HG03064 (cell line): ENCODE data around the gene MAP7.
"Not testable (repeated sequence)": the region's sequence is repeated elsewhere in the genome, so short reads cannot be mapped to it uniquely, and the experiment has no call there.

ENCODE experiments used
- ATAC-seq: cut with Tn5 transposase; IDR thresholded peaks from one replicate; pipeline ENCODE4 v1.9.1; 2021; ENCODE audit warnings: low read depth; ENCODE audit not compliant: unreplicated experiment

MAP7 gene

DNA sequence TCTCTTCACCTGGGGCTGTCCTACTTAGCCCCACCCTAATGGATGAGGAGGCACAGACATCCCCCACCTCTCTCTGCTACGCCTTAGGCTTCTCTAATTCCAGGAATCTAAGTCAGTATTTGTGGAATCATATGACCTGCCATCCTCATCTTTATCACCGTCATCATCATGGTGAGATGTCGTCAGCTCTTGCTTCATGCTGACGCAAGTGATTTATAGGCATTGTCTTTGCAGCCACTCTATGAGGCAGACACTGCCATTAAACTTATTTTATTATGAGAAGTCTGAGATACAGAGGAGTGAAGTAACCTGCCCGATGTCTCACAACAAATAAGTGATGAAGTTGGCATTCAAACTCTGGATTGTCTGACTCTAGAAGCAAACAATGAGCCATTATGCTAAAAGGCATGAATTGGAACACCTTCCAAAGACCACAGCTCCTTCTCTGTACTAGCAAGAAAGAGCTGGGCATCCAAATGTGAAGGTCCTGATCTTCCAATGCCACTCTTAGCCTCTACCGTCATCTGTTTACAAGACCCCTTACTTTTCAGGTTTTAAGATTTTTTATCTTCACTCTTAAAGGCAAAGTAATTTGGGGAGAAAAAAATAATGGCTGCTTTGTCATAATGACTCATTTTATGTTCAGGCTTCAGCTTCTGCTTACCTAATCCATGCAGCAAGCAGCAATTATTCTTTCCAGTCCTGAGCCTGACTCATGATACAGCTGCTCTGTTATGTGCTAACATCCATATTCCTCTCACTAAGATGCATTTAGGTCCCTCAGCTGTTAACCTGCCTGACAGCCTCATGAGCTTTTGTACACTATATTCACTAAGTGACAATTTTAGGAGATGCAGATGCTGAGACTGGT lies 146.9 kb downstream of the MAP7 start:
- no peak for ATAC-seq

DNA sequence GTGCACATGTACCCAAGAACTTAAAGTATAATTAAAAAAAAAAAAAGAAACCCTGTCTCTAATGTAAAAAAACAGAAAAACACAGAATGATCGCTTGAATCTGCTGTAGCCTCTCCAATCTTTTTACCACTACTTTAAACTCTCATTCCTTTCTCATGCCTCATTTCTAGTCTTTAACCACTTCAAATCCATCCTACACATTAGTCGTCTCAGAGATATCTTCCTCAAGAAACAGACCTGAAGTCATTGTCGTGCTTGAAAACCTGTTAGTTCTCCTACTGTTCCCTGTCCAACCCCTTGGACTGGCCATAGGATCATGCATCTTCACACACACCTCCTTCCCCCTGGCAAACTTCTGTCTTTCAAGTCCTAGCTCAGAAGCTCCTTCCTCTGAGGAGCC lies 148.5 kb downstream of the MAP7 start:
- ATAC-seq: no peak

DNA sequence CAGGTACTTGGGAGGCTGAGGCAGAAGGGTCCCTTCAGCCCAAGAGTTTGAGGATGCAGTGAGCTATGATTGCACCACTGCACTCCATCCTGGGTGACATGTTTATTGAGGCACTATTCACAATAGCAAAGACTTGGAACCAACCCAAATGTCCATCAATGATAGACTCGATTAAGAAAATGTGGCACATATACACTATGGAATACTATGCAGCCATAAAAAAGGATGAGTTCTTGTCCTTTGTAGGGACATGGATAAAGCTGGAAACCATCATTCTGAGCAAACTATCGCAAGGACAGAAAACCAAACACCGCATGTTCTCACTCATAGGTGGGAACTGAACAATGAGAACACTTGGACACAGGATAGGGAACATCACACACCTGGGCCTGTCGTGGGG lies 149.0 kb downstream of the MAP7 start:
- ATAC-seq: not testable (repeated sequence)

DNA sequence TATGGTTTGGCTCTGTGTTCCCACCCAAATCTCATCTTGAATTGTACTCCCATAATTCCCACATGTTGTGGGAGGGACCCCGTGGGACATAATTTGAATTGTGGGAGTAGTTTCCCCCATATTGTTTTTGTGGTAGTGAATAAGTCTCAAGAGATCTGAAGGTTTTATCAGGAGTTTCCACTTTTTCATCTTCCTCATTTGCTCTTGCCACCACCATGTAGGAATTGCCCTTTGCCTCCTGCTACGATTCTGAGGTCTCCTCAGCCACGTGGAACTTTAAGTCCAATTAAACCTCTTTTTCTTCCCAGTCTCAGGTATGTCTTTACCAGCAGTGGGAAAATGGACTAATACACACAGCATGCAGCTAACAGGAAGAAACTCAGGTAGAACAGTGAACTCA lies 151.8 kb downstream of the MAP7 start:
- ATAC-seq: no peak

DNA sequence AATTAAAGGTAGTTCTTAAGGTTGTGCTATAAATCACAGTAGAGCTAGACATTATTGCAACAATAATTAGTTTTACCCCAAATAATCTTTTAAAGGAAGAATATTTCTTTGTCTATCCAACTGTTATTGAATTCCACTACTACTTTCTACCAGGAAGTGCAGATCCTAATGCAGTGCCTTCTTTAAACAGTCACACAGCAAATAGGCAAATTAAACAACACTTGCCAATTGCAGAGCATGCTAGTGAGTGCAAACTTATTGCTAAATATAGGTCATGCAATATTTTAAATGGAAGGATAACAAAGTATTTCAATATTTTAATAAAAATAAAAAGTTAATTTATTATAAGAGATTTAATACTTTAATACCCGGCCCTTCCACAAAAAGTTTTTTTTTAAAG lies 153.3 kb downstream of the MAP7 start:
- no peak for ATAC-seq

DNA sequence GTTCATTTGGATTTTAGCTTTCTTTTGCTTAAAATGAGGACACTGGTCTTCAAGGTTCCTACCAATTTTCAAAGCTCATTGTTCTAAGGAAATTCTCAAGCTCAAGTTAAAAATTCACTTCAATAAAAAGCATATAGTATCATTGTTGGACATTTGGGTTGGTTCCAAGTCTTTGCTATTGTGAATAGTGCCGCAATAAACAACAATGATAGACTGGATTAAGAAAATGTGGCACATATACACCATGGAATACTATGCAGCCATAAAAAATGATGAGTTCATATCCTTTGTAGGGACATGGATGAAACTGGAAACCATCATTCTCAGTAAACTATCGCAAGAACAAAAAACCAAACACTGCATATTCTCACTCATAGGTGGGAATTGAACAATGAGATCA lies 159.3 kb downstream of the MAP7 start:
- not testable (repeated sequence) for ATAC-seq

DNA sequence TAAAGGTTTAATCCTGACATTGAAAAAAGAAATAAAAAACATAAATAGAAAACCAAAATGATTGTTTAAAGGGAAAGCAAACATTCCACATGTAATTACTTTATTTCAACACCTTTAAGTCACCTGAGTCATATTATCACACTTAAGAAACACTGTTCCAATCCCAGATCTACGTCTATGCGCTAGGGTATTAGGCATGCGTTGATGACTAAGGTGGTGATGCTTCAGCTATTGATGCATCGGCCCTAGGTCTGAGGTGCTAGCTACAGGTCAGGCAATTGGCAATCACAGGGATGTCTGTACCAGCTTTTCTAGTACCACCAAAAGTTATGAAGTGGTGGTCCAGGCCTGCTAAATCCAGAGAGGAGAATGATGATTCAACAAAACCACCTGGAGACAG lies 162.9 kb downstream of the MAP7 start:
- no peak for ATAC-seq

DNA sequence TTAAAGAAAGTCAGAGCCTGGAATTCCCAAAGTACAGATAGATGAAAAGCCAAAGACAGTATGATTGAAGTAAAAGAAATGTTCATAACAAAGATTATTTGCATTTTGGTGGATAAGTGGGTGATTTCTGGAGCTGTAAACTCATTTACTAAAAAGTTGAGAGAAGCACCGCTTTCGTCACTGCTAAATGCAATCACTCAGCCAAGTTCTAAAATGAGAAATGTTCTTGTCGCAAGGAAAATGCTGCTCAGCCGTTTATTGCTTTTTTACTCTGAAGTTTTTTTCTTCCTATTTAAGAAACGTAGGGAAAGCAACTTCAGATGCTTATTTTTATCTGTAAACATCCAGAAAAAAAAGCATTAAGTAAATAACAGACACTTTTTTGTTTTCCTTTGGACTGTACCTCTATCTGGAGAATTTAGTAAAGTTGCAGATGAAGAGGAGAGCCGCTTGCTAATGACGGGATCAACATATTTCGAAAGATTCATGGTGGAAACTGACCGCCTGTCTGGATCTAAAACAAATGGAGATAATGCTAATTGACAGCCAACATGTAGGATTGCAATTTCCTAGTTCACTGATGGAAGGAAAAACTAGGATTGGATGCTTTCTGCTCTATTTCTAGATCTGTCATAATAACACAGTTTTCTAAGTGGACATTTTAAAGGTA lies 166.8 kb downstream of the MAP7 start:
- ATAC-seq: no peak

DNA sequence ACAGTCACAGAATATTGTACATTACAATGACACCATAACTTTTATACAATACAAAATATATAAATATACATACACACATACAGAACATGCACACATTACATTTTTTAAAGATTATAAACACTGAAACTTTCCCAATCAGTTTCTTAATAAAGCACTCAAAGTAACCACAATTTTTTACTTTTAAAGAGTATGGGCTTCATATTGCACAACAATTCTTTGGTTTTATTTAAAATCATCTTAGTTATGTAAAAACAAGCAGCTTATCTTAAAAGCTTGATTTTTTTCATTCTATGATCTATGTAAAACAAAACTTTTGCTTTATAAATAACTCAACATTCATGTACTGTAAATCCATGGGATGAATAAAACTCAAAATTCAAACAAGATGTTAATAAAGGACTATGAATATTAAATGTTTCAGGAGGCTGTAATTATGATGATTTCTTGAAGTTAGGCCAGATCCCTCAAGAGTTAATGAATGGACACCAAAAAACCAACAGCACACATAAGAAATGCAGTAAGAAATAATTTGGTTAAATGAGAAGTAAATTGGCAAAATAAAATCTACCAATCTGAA lies 167.5 kb downstream of the MAP7 start:
- ATAC-seq: no peak

DNA sequence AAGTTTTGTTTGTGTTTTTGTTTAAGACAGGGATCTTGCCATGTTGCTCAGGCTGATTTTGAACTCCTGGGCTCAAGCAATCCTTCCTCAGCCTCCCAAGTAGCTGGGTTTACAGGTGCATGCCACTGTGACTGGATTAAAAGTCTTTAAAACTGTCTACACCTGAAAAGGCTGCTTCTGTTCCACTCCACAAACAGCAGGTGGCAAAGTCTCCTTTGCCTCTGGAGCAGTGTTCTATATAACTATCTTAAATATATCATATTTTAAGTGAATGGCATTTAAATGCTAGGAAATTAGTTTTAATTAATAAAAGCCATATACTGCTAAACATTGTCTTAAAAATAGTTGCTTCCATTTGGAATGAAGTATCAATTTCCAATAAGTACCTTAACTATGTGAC lies 171.3 kb downstream of the MAP7 start:
- no peak for ATAC-seq

DNA sequence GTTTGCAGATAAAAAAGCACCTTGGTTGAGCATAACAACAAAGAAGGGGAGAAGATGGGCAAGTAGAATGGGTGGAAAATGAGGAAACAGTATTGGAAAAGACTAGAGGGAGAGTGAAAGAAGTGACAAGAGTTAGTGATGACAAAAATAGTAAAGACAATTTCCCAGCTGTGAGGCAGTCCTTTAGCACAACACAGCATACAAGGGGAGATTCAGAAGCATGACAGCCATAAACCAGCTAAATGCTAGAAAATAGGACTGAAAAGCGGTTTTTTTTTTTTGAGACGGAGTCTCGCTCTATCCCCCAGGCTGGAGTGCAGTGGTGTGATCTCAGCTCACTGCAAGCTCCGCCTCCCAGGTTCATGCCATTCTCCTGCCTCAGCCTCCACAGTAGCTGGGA lies 174.4 kb downstream of the MAP7 start:
- not testable (repeated sequence) for ATAC-seq

DNA sequence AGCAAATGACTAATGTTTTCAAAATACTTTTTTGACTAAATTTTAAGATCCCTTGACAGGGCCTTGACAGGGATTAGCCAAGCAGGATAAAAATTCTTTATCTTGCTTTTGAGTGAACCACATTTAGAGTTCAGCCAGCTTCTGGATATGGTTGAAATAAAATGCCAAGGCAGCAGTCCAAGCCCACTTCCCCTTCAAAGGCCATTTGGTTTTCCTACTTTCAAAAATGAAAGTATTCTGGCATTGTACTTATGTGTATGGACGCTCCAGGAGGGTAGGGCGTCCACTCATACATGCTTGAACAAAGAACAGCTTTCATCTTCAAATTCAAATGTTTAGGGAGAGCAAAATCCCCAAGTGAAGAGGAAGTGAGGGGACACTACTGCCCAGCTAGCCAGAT lies 178.3 kb downstream of the MAP7 start:
- ATAC-seq: no peak

DNA sequence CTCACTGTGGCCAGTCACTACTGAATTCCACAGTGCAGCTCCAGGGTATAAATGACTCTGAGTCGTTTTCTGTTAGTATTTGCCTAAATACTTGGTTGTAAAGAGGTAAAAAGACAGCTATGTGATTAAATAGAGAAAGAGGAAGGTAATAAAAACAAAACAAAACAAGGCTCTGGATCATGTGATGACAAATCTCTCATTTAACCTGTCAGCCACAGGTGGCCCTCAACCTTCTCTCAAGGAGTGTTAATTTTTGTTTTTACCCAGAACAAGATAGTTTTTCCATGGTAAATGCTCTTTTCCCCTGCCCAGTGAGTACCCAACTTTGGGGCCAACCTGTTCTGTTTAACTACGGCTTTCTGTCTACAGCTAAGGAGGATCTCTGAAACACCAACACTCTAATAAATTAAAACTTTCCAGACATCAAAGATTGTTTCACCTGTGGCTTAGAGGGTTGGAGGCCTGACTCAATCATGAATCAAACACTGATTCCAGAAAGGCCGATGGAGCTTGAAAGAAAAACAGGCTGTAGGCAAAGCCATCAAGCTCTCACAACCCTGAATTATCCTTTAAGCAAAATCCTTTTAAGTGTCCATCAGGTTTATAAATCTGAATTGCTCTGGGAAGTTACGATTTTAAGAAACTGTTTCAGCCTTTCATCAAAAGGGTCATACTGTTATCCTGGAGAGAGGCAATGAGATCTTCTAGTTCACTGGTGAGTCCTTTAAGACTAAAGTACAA lies 179.1 kb downstream of the MAP7 start:
- no peak for ATAC-seq

DNA sequence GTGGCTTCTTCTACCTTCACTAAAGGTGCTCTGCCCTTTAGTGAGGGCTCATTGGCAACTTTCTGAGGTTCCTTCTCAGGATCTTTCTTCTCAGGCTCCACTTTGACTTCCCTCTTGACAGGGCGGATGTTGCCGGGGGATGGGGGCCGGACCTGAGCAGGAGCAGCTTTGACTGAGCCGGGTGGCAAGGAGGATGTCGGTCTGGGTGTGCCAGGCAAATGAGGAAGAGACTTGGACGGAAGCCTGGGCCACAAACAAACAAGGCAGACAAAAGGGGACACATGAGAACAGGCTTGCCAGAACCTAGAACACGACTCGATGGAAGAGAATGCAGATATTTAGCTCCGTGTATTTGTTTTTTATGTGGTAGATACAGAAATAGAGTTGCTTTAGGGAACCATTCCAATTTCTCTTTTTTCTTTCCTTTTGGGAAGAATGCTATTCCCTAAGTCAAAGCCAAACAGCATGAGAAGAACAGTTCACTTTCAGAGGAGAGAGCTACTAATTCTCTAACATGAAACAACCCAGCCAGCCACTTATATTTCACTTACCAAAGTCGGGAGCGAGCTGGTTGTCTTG lies 184.4 kb downstream of the MAP7 start:
- ATAC-seq: no peak

DNA sequence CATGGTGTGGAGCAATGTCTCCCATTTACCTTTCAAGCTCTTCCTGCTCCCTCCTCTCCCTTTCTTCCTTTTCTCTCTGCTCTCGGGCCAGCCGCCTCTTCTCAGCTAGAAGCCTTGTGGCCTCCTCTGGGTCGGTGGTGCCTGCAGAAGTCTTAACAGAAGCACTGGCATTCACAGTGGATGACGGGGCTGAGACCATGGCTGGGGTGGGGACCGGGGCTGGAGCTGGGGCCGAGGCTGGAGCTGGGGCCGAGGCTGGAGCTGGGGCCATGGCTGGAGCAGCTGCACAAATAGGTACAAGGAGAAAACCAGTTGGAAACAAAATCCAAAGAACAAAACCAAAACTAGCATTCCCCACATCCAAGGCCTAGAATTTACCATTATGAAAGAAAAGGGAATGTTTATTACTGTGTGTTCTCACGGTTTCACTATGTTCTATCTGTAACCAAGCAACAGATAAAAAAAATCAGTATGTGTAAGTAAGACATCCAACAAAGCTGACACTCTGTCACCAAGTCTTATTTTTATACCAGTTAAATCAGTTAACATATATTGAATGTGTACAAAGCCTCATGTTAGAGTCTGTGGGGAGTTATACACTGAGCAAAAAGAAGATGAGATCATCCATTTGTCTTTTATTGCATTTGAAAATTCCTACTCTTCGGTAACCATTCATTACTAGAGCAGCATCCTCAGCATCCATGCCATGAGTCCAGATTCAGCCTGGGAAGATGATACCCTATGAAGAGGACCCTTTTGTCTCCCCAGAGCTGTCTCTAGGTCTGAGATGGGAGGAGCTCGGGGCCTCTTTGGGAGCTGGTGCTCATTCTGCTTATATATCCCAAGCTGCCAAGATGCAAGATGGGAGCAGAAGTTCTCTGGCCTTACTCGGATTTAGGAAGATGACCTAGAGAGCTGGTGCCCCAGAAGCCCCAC lies 187.5 kb downstream of the MAP7 start:
- ATAC-seq: no peak

DNA sequence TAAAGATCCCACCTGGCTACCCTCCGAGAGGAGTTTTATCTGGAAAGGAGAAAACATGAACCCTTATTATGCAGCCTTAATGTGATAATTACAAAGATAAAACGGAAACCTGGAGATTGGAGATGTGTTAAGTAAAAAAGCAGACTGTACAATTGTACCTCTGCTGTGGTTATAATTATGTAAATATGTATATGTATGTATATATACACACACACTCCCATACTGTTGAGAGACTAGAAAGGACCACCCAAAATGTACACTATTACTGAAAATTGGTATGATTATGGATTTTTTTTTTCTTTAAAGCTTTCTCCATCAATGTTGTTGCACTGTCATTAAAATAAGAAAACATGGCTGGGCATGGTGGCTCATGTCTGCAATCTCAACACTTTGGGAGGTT lies 188.4 kb downstream of the MAP7 start:
- ATAC-seq: no peak

DNA sequence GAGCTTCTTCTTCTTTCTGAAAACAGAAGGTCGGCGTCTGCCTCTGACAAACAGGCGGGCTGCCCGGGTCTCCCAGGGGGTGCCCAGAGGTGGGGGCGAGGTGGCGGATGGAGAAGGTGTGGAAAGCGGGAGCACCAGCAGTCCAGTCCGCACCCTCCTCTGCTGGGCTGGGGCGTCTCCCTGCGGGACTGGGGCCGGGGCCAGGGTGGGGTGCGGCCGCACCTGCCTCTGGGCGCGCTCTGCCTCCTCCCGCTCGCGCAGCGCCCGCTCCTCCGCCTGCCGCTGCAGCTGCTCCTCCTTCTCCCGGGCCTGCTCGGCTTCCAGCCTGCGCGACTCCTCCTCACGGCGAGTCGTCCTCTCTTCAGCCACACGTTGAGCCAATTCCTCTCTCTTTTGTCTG lies 189.4 kb downstream of the MAP7 start:
- ATAC-seq: no peak

DNA sequence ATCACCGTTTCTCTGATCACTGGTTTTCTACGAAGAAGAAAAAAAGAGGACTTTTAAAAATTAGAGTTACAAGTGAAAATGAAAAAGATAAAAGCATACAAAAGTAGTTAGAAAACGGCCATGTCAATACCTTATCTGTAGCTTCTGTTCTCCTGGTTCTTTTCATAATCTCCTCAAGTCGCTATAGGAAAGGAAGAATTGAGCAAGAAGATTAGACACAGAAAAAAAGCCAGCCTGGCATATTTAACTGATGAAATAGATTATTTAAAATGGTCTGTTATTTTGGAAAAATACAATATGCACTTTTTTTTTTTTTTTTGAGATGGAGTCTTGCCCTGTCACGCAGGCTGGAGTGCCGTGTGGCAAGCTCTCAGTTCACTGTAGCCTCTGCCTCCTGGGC lies 190.4 kb downstream of the MAP7 start:
- no peak for ATAC-seq

DNA sequence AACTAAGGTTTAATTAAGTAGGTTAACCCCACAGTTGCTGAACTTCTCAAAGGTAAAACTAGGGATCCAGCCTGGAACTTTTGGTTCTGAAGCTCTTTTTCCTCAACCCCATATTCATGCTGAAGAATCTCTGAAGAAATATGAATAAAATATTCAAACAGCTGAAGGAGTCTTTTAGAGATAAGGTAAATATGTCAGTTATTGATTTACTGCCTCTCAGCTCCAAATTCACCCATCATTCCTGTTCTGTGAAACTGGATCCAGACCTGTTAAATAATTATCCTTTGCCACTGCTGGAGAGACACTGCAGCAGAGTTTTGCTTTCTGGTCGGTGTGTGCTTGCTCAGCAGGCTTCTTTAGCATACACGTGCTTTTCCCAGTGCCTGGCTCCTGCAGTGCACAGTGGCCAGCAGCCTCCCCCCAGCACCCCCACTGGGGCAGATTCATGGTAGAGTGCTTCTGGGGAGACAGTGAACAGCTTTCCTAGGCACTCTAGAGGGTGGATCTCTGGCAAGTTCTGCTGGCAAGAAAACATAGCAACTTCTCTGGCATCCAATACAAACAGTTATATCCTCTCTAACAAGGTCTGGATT lies 198.6 kb downstream of the MAP7 start:
- ATAC-seq: no peak
